SU-DHL-6 (cell line): Measurements from ENCODE around the gene POFUT2.

Source experiments
- H2AFZ ChIP-seq: fragments of 200-600 bp; sonication (generic); 2 replicates; pipeline ENCODE4 v1.6.1; 2014; ENCODE audit warnings: low read depth, mild to moderate bottlenecking, moderate library complexity, mixed read lengths, antibody characterized with exemption, low read length; ENCODE audit not compliant: severe bottlenecking
- H3F3A ChIP-seq: fragments of 200-600 bp; shearing (Covaris generic); 2 replicates; pipeline ENCODE4 v1.6.0; 2016; ENCODE audit warnings: antibody characterized with exemption, mild to moderate bottlenecking; ENCODE audit not compliant: insufficient read depth
- H3K27ac ChIP-seq: fragments of 200-600 bp; sonication (generic); 2 replicates; pipeline ENCODE4 v1.5.1; 2016; ENCODE audit warnings: low read depth, mild to moderate bottlenecking, low read length, moderate library complexity, mixed read lengths
- H3K27me3 ChIP-seq: fragments of 200-600 bp; sonication (generic), shearing (Covaris generic); 2 replicates; pipeline ENCODE4 v1.6.0; 2014; ENCODE audit warnings: mild to moderate bottlenecking, low read length
- H3K36me3 ChIP-seq: fragments of 200-600 bp; sonication (generic); 2 replicates; pipeline ENCODE4 v1.6.1; 2014; ENCODE audit warnings: mild to moderate bottlenecking, low read length, mixed read lengths
- H3K4me2 ChIP-seq: fragments of 300-600, 200-600 bp; shearing (Covaris generic), sonication (generic); 2 replicates; pipeline ENCODE4 v1.6.0; 2014; ENCODE audit warnings: low read length, low read depth, mild to moderate bottlenecking; ENCODE audit not compliant: poor library complexity, severe bottlenecking
- H3K4me3 ChIP-seq: fragments of 200-600 bp; sonication (generic); 2 replicates; pipeline ENCODE4 v1.5.1; 2014; ENCODE audit warnings: antibody characterized with exemption, low read length, mild to moderate bottlenecking, mixed read lengths; ENCODE audit not compliant: insufficient read depth, poor library complexity, severe bottlenecking
- H3K79me2 ChIP-seq: fragments of 200-600 bp; sonication (generic); 2 replicates; pipeline ENCODE4 v1.6.1; 2014; ENCODE audit warnings: mild to moderate bottlenecking, low read length, moderate library complexity; ENCODE audit not compliant: insufficient read depth
- H3K9ac ChIP-seq: fragments of 200-600 bp; sonication (generic); 2 replicates; pipeline ENCODE4 v1.7.0; 2014; ENCODE audit warnings: mild to moderate bottlenecking, low read length
- H3K9me2 ChIP-seq: fragments of 200-600 bp; sonication (generic); replicated peaks from 2 replicates; pipeline ENCODE4 v1.6.1; 2014; ENCODE audit warnings: low read length; ENCODE audit not compliant: insufficient read depth
- H3K9me3 ChIP-seq: fragments of 200-600 bp; sonication (generic); 2 replicates; pipeline ENCODE4 v1.6.1; 2014; ENCODE audit warnings: low read length, mixed read lengths; ENCODE audit not compliant: insufficient read depth
- H4K20me1 ChIP-seq: fragments of 200-600 bp; sonication (generic); 2 replicates; pipeline ENCODE4 v1.6.1; 2014; ENCODE audit warnings: low read depth, mild to moderate bottlenecking, antibody characterized with exemption, low read length, moderate library complexity, mixed read lengths
- EZH2phosphoT487 ChIP-seq: fragments of 200-600 bp; sonication (generic), shearing (Covaris generic); conservative IDR thresholded peaks from 2 replicates; pipeline ENCODE4 v1.6.1; 2018; ENCODE audit warnings: mild to moderate bottlenecking, antibody characterized with exemption, low read length, moderate library complexity, mixed read lengths
- TF ChIP-seq, protein P1 (sequence below): fragments of 200-600 bp; sonication (generic); IDR thresholded peaks from one replicate; pipeline ENCODE4 v1.5.1; 2017; ENCODE audit warnings: antibody characterized with exemption, mild to moderate bottlenecking, low read length, moderate library complexity; ENCODE audit not compliant: insufficient read depth, poor library complexity, severe bottlenecking

The POFUT2 gene

DNA sequence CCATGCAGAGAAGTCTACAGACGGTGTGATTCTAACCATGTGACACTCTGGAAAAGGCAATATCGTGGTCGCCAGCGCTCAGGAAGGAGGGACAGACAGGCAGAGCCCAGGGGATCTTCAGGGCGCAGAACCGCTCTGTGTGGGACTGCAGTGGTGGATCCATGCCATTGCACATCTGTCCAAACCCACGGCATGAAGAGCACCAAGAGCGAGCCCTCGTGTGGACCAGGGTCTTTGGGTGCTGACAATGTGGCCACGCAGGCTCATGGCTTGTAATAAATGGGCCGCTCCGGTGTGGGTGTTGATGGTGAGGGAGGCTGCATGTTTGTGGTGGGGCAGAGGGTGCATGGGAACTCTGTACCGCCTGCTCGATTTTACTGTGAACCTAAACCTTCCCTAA, 25.3 kb upstream of the POFUT2 start:
- H3K9me2 ChIP-seq = no peaks in the 10 kb centered on the region
- no peaks in the 10 kb centered on the region for H3K36me3 ChIP-seq
- H3K4me2 ChIP-seq = no peak overlapping the region
- no peak overlapping the region for H3K4me3 ChIP-seq
- no peaks in the 10 kb centered on the region for H3K9me3 ChIP-seq
- H3K79me2 ChIP-seq = no peaks in the 10 kb centered on the region
- no peak overlapping the region for H2AFZ ChIP-seq
- H4K20me1 ChIP-seq = no peaks in the 10 kb centered on the region
- H3K27me3 ChIP-seq = 0 out of 2 replicates have a peak, but pooled peaks cover 4% of the 10 kb centered on the region
- H3F3A ChIP-seq = no peaks in the 10 kb centered on the region
- no peak overlapping the region for H3K9ac ChIP-seq
- H3K27ac ChIP-seq = no peak overlapping the region
- TF ChIP-seq, protein P1, sequence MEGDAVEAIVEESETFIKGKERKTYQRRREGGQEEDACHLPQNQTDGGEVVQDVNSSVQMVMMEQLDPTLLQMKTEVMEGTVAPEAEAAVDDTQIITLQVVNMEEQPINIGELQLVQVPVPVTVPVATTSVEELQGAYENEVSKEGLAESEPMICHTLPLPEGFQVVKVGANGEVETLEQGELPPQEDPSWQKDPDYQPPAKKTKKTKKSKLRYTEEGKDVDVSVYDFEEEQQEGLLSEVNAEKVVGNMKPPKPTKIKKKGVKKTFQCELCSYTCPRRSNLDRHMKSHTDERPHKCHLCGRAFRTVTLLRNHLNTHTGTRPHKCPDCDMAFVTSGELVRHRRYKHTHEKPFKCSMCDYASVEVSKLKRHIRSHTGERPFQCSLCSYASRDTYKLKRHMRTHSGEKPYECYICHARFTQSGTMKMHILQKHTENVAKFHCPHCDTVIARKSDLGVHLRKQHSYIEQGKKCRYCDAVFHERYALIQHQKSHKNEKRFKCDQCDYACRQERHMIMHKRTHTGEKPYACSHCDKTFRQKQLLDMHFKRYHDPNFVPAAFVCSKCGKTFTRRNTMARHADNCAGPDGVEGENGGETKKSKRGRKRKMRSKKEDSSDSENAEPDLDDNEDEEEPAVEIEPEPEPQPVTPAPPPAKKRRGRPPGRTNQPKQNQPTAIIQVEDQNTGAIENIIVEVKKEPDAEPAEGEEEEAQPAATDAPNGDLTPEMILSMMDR = no peak
- no peak for TF ChIP-seq EZH2phosphoT487

DNA sequence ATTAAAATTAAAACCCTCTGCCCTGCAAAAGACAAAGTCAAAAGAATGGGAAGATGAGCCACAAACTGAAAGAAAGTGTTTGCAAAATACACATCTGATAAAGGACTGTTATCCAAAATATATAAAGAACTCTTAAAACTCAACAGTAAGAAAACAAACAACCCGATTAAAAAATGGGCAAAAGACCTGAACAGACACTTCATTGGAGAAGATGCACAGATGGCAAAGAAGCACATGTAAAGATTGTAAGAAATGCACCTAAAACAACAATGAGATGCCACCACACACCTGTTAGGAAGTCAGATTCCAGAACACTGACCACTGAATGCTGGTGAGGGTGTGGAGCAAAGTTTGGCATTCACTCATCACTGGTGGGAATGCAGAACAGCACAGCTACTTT, 24.6 kb upstream of the POFUT2 start:
- H4K20me1 ChIP-seq = no peaks in the 10 kb centered on the region
- H3K27ac ChIP-seq = no peak overlapping the region
- H3K79me2 ChIP-seq = no peaks in the 10 kb centered on the region
- no peaks in the 10 kb centered on the region for H3F3A ChIP-seq
- H3K4me3 ChIP-seq = no peak overlapping the region
- no peaks in the 10 kb centered on the region for H3K9me2 ChIP-seq
- 0 out of 2 replicates have a peak, but pooled peaks cover 4% of the 10 kb centered on the region for H3K27me3 ChIP-seq
- TF ChIP-seq, protein P1 = no peak
- no peak for TF ChIP-seq EZH2phosphoT487
- H3K9ac ChIP-seq = no peak overlapping the region
- no peak overlapping the region for H2AFZ ChIP-seq
- H3K9me3 ChIP-seq = no peaks in the 10 kb centered on the region
- H3K4me2 ChIP-seq = no peak overlapping the region
- H3K36me3 ChIP-seq = no peaks in the 10 kb centered on the region

DNA sequence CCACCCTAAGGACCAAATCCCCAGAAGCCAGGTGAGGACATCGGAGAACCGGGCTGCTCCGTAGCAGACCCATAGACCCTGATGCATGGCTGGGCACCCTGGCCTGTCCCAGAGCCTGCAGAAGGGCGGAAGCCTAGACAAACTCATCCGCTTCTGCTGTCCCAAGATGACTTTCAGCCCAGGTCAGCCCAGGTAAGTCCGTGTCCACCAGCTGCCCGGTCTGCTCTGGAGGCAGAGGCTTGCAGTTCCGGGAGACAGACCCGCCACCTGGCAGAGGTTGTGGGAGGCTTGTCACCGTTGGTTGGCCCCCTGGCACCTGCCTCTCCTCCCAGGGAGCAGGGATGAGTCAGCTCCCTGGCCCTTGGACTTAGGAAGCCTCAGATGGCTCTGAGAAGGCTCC, 22.8 kb upstream of the POFUT2 start:
- H3K9me3 ChIP-seq = no peaks in the 10 kb centered on the region
- no peak overlapping the region for H2AFZ ChIP-seq
- H4K20me1 ChIP-seq = no peaks in the 10 kb centered on the region
- no peak overlapping the region for H3K27ac ChIP-seq
- H3K4me2 ChIP-seq = no peak overlapping the region
- H3K4me3 ChIP-seq = no peak overlapping the region
- H3F3A ChIP-seq = no peaks in the 10 kb centered on the region
- no peak for TF ChIP-seq EZH2phosphoT487
- TF ChIP-seq, protein P1 = no peak
- H3K36me3 ChIP-seq = no peaks in the 10 kb centered on the region
- H3K27me3 ChIP-seq = 0 out of 2 replicates have a peak, but pooled peaks cover 4% of the 10 kb centered on the region
- H3K9ac ChIP-seq = no peak overlapping the region
- H3K79me2 ChIP-seq = no peaks in the 10 kb centered on the region
- H3K9me2 ChIP-seq = no peaks in the 10 kb centered on the region

DNA sequence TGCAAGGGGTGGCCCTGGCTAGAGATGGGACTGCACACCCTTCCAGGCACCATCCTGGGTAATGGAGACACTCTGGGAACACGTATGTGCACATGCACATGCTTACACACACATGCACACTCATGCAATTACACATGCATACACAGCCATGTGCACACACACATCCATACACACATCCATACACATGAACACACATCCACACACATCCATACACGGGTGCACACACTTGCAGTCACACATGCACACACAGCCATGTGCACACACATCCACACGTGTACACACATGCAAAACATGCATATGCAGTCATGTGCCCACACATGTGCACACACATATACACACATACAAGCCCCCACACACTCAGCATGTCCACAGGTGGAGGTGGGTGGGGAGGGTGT, 22.3 kb upstream of the POFUT2 start:
- no peaks in the 10 kb centered on the region for H3F3A ChIP-seq
- no peak overlapping the region for H3K27ac ChIP-seq
- H2AFZ ChIP-seq = no peak overlapping the region
- no peak for TF ChIP-seq EZH2phosphoT487
- TF ChIP-seq, protein P1 = no peak
- no peaks in the 10 kb centered on the region for H3K9me3 ChIP-seq
- no peaks in the 10 kb centered on the region for H3K36me3 ChIP-seq
- H3K27me3 ChIP-seq = 0 out of 2 replicates have a peak, but pooled peaks cover 4% of the 10 kb centered on the region
- H3K79me2 ChIP-seq = no peaks in the 10 kb centered on the region
- H4K20me1 ChIP-seq = no peaks in the 10 kb centered on the region
- no peak overlapping the region for H3K4me3 ChIP-seq
- no peak overlapping the region for H3K4me2 ChIP-seq
- no peaks in the 10 kb centered on the region for H3K9me2 ChIP-seq
- no peak overlapping the region for H3K9ac ChIP-seq
